DOHH2 (cell line): ENCODE data around the gene ALB.

Experiments
- EZH2phosphoT487 ChIP-seq: fragments of 200-600 bp; sonication (generic); IDR thresholded peaks from 2 replicates; pipeline ENCODE4 v1.6.1; 2017; ENCODE audit warnings: borderline replicate concordance, mild to moderate bottlenecking, antibody characterized with exemption, low read length, moderate library complexity, mixed read lengths
- TF ChIP-seq, protein P1 (sequence below): fragments of 200-600 bp; sonication (generic); IDR thresholded peaks from one replicate; pipeline ENCODE4 v1.5.1; 2014; ENCODE audit warnings: antibody characterized with exemption, mild to moderate bottlenecking, low read depth, low read length; ENCODE audit not compliant: poor library complexity, severe bottlenecking

- TF ChIP-seq, protein P1, sequence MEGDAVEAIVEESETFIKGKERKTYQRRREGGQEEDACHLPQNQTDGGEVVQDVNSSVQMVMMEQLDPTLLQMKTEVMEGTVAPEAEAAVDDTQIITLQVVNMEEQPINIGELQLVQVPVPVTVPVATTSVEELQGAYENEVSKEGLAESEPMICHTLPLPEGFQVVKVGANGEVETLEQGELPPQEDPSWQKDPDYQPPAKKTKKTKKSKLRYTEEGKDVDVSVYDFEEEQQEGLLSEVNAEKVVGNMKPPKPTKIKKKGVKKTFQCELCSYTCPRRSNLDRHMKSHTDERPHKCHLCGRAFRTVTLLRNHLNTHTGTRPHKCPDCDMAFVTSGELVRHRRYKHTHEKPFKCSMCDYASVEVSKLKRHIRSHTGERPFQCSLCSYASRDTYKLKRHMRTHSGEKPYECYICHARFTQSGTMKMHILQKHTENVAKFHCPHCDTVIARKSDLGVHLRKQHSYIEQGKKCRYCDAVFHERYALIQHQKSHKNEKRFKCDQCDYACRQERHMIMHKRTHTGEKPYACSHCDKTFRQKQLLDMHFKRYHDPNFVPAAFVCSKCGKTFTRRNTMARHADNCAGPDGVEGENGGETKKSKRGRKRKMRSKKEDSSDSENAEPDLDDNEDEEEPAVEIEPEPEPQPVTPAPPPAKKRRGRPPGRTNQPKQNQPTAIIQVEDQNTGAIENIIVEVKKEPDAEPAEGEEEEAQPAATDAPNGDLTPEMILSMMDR: no peak
- no peak for TF ChIP-seq EZH2phosphoT487
These were observed 25.0 kb downstream of the ALB start for GRCh38 chr4:73429118-73429517.
